Endothelial cell of umbilical vein (primary cell): ENCODE measurements around the gene AFG1L. TPM values are rescaled to one million over a fixed set of nuclear protein-coding genes. Genes with fewer than 3 reads are reported as not detected.

Experiments used
- BruUV-seq: library from RNA; stranded (reverse); fragments of 400-500 nt; replicated peaks from 2 replicates; lab custom pipeline; 2021; lab: Mats Ljungman, UMichigan
- CTCF ChIA-PET: fragments of 300-600, 350-600 bp; sonication (Branson Sonifier 250); formaldehyde crosslinking; loops from one replicate; lab custom pipeline; 2021; ENCODE audit warnings: antibody characterized with exemption, inconsistent platforms; lab: Charles Lee
- POLR2A ChIA-PET: fragments of 300-600, 350-600 bp; sonication (Branson Sonifier 250); formaldehyde crosslinking; loops from one replicate; lab custom pipeline; 2021; ENCODE audit warnings: antibody characterized with exemption, inconsistent platforms; lab: Charles Lee
- DNase-seq: peaks from one replicate; pipeline ENCODE4 v3.0.0-alpha.2; 2011; ENCODE audit warnings: low read depth, low spot score
- FAIRE-seq: peaks from 2 replicates; lab custom pipeline; 2011; peaks lifted over from hg19 to GRCh38; lab: Jason Lieb, UNC
- H2AFZ ChIP-seq: 2 replicates; pipeline ENCODE4 v1.6.0; 2012; ENCODE audit warnings: low read depth, low read length, control low read depth, inconsistent platforms
- H3K27ac ChIP-seq: 2 replicates; pipeline ENCODE4 v1.5.1; 2011; ENCODE audit warnings: low read depth, mild to moderate bottlenecking, control low read depth, low read length, moderate library complexity; ENCODE audit not compliant: insufficient read depth
- H3K27me3 ChIP-seq, 2 experiments: 2 replicates each; pipeline versions ENCODE4 v1.6.0 to v1.6.1; 2011; ENCODE audit warnings: low read length in 2 of 2, mixed read lengths in 1 of 2; ENCODE audit not compliant: control insufficient read depth in 2 of 2, insufficient read depth in 2 of 2
- H3K36me3 ChIP-seq, 2 experiments: 2 replicates in 1 of 2; 3 replicates in 1 of 2; pipeline ENCODE4 v1.5.1; 2011; ENCODE audit warnings: low read length in 2 of 2, mild to moderate bottlenecking in 1 of 2, moderate library complexity in 1 of 2; ENCODE audit not compliant: control insufficient read depth in 2 of 2, insufficient read depth in 2 of 2; ENCODE audit errors: extremely low read depth in 1 of 2
- H3K4me1 ChIP-seq: 3 replicates; pipeline ENCODE4 v1.5.1; 2011; ENCODE audit warnings: mild to moderate bottlenecking, low read length; ENCODE audit not compliant: control insufficient read depth, insufficient read depth; ENCODE audit errors: extremely low read depth
- H3K4me2 ChIP-seq: 2 replicates; pipeline ENCODE4 v1.6.1; 2011; ENCODE audit warnings: low read length, control low read depth, mixed read lengths; ENCODE audit not compliant: insufficient read depth
- H3K4me3 ChIP-seq, 3 experiments: fragments of 200-600 bp in 1 of 3; sonication (generic), shearing (Covaris generic) in 1 of 3; replicated peaks in 1 of 3; 2 replicates each; pipeline ENCODE4 v1.5.1; 2011 to 2016; ENCODE audit warnings: control low read depth in 3 of 3, low read length in 3 of 3, mild to moderate bottlenecking in 2 of 3, inconsistent platforms in 1 of 3, low read depth in 1 of 3, moderate library complexity in 1 of 3; ENCODE audit not compliant: insufficient read depth in 1 of 3
- H3K79me2 ChIP-seq: 2 replicates; pipeline ENCODE4 v1.6.0; 2012; ENCODE audit warnings: low read length, inconsistent platforms; ENCODE audit not compliant: control insufficient read depth, insufficient read depth
- H3K9ac ChIP-seq: replicated peaks from 2 replicates; pipeline ENCODE3; 2011; ENCODE audit warnings: low read length, control low read depth; ENCODE audit not compliant: insufficient read depth; ENCODE audit errors: extremely low read depth
- H3K9me1 ChIP-seq: replicated peaks from 3 replicates; pipeline ENCODE4 v1.6.0; 2011; ENCODE audit warnings: mild to moderate bottlenecking, low read length; ENCODE audit not compliant: control insufficient read depth, insufficient read depth; ENCODE audit errors: extremely low read depth
- H3K9me3 ChIP-seq: replicated peaks from 2 replicates; pipeline ENCODE4 v1.5.1; 2012; ENCODE audit warnings: low read length, inconsistent platforms; ENCODE audit not compliant: control insufficient read depth, insufficient read depth
- H4K20me1 ChIP-seq: replicated peaks from 2 replicates; pipeline ENCODE3; 2011; ENCODE audit warnings: mild to moderate bottlenecking, low read length; ENCODE audit not compliant: control insufficient read depth, insufficient read depth; ENCODE audit errors: extremely low read depth
- CTCF ChIP-seq, 2 donors: IDR thresholded peaks; 1 replicate in 1 of 2; 2 replicates in 1 of 2; pipeline ENCODE4 v1.5.1; 2011; ENCODE audit warnings: low read length in 2 of 2, mild to moderate bottlenecking in 2 of 2, moderate library complexity in 2 of 2, control low read depth in 1 of 2, inconsistent platforms in 1 of 2, low read depth in 1 of 2; ENCODE audit not compliant: insufficient read depth in 1 of 2; ENCODE audit errors: extremely low read depth in 1 of 2
- EZH2 ChIP-seq: IDR thresholded peaks from 2 replicates; pipeline ENCODE4 v1.6.1; 2012; ENCODE audit warnings: borderline replicate concordance, low read depth, mild to moderate bottlenecking, moderate library complexity, low read length, inconsistent platforms; ENCODE audit not compliant: severe bottlenecking
- FOS ChIP-seq: IDR thresholded peaks from 2 replicates; pipeline ENCODE4 v1.6.1; 2011; ENCODE audit warnings: mild to moderate bottlenecking, low read length, moderate library complexity, borderline replicate concordance; ENCODE audit not compliant: insufficient read depth
- GATA2 ChIP-seq: IDR thresholded peaks from 2 replicates; pipeline ENCODE4 v1.7.0; 2011; ENCODE audit warnings: low read depth, mild to moderate bottlenecking, moderate library complexity, mixed read lengths, low read length; ENCODE audit not compliant: insufficient read length, insufficient read depth
- JUN ChIP-seq: IDR thresholded peaks from 2 replicates; pipeline ENCODE4 v1.6.1; 2011; ENCODE audit warnings: borderline replicate concordance, low read depth; ENCODE audit not compliant: insufficient read length, insufficient read depth
- MAX ChIP-seq: IDR thresholded peaks from 2 replicates; pipeline ENCODE4 v1.6.1; 2011; ENCODE audit not compliant: insufficient read depth, insufficient read length
- MYC ChIP-seq: IDR thresholded peaks from one replicate; pipeline ENCODE4 v1.6.1; 2011; ENCODE audit warnings: mild to moderate bottlenecking, low read depth, low read length
- POLR2A ChIP-seq: IDR thresholded peaks from 2 replicates; pipeline ENCODE4 v1.6.1; 2012; ENCODE audit warnings: low read depth, mild to moderate bottlenecking, control low read depth, low read length
- POLR2AphosphoS5 ChIP-seq: IDR thresholded peaks from 2 replicates; pipeline ENCODE4 v1.6.1; 2012; ENCODE audit warnings: low read depth, mild to moderate bottlenecking, control low read depth, low read length, moderate library complexity; ENCODE audit not compliant: insufficient read depth
- dilution Hi-C: fragments of 300-500 bp; cut with MboI; formaldehyde crosslinking; loops from one replicate; pipeline ENCODE4 v1.15.0; 2019; ENCODE audit warnings: low sequenced_read_pairs; ENCODE audit not compliant: extremely low pct_ligation_motif_present
- intact Hi-C: fragments of 100-400 bp; cut with micrococcal nuclease; formaldehyde crosslinking; loops from one replicate; pipeline ENCODE4 v1.10.0; 2022
- polyA plus RNA-seq, 4 experiments: library from polyadenylated mRNA; depleted of rRNA in 3 of 4; stranded (reverse) in 3 of 4; unstranded in 1 of 4; fragments of >200 nt; gene quantifications; 2 replicates each; pipeline versions ENCODE4 v1.2.1 to v1.2.3, GENCODE V29; 2011 to 2012; ENCODE audit warnings: missing spikeins in 1 of 4
- total RNA-seq: library from RNA; stranded (reverse); gene quantifications from 2 replicates; pipeline ENCODE4 v1.2.3, GENCODE V29; 2021

Gene AFG1L
- total and polyA plus RNA-seq, 2 donors (not counting 3 experiments of a cell fraction or from before 2014, with no cell fraction given): 1.0 to 6.2 TPM

GRCh38 chr6:108331982-108332381 lies 37.1 kb downstream of the AFG1L start:
- Histone ChIP-seq H3K79me2 (no peaks in the 10 kb centered on the region), H3K4me2 (no peak overlapping the region), H3K4me1 (no peaks in the 10 kb centered on the region), H3K9me1 (no peaks in the 10 kb centered on the region), H3K9me3 (no peaks in the 10 kb centered on the region), H3K9ac (no peak overlapping the region), H2AFZ (no peak overlapping the region), H3K27me3 (no peaks in the 10 kb centered on the region), H3K4me3 (no peak overlapping the region), H3K27ac (no peak overlapping the region), H4K20me1 (no peaks in the 10 kb centered on the region), H3K36me3 (no peaks in the 10 kb centered on the region)
- no peak for DNase-seq
- no TSS peak for BruUV-seq
- no peak for FAIRE-seq
- intact Hi-C loops: no loop called here
- ChIA-PET CTCF (no interaction called here), POLR2A (no interaction called here)
- TF ChIP-seq MAX (no peak), MYC (no peak), GATA2 (no peak), CTCF (IDR thresholded peaks at IDR 0.05; ENCODE audit: extremely low read depth in 1 of 2, insufficient read depth in 1 of 2, low read depth in 1 of 2, low read length in 2 of 2) (no peak), POLR2A (no peak), FOS (no peak), EZH2 (no peak), POLR2AphosphoS5 (no peak), JUN (no peak)
- dilution Hi-C loops: no loop called here
